ENCODE results near the gene SORBS1.

The SORBS1 gene

GRCh38 chr10:95280637-95281036, 280.5 kb downstream of the SORBS1 start:
- no peak for DNase-seq

- no peak for DNase-seq
Observed at GRCh38 chr10:95279042-95279820, 281.9 kb downstream of the SORBS1 start.

- no peak for DNase-seq
Observed at GRCh38 chr10:95278061-95278988, 282.8 kb downstream of the SORBS1 start.

- no peak for DNase-seq
Observed at GRCh38 chr10:95277614-95278013, 283.6 kb downstream of the SORBS1 start.

GRCh38 chr10:95277201-95277570, 284.0 kb downstream of the SORBS1 start:
- DNase-seq = no peak

- no peak for DNase-seq
Observed at GRCh38 chr10:95276367-95277200, 284.6 kb downstream of the SORBS1 start.

- DNase-seq = no peak
Observed at GRCh38 chr10:95275726-95276366, 285.3 kb downstream of the SORBS1 start.

- DNase-seq = no peak
Observed at GRCh38 chr10:95273393-95274312, 287.5 kb downstream of the SORBS1 start.

GRCh38 chr10:95268438-95268837, 292.7 kb downstream of the SORBS1 start:
- DNase-seq = no peak

- DNase-seq = no peak
Observed at GRCh38 chr10:95267251-95267650, 293.9 kb downstream of the SORBS1 start.

- no peak for DNase-seq
Observed at GRCh38 chr10:95266674-95267095, 294.5 kb downstream of the SORBS1 start.

GRCh38 chr10:95265572-95265971, 295.6 kb downstream of the SORBS1 start:
- DNase-seq = no peak

- DNase-seq = no peak
Observed at GRCh38 chr10:95264227-95265051, 296.7 kb downstream of the SORBS1 start.

GRCh38 chr10:95263864-95264226, 297.3 kb downstream of the SORBS1 start:
- DNase-seq = no peak

- DNase-seq = no peak
Observed at GRCh38 chr10:95262763-95263518, 298.2 kb downstream of the SORBS1 start.

GRCh38 chr10:95261926-95262325, 299.2 kb downstream of the SORBS1 start:
- no peak for DNase-seq

All from activated CD8-positive, alpha-beta memory T cell treated with anti-CD3 and anti-CD28 coated beads, Interleukin-2, amount 50 U/mL, for 48 hours (primary cell).